Posterior cingulate gyrus (tissue), 11 donors: ENCODE measurements around the gene S100A16.
A peak's percentile ranks its signal among the peaks of the same experiment; 100 is the strongest.

Source experiments
- DNase-seq, 10 donors: peaks; one replicate each; pipeline versions ENCODE4 v3.0.0 to v3.0.0-alpha.2; 2020 to 2021; ENCODE audit warnings: mixed read lengths in 3 of 10
- intact Hi-C: fragments of 100-400 bp; cut with DNase I; formaldehyde crosslinking; loops from one replicate; pipeline ENCODE4 v1.15.1; 2023

S100A16 gene

DNA sequence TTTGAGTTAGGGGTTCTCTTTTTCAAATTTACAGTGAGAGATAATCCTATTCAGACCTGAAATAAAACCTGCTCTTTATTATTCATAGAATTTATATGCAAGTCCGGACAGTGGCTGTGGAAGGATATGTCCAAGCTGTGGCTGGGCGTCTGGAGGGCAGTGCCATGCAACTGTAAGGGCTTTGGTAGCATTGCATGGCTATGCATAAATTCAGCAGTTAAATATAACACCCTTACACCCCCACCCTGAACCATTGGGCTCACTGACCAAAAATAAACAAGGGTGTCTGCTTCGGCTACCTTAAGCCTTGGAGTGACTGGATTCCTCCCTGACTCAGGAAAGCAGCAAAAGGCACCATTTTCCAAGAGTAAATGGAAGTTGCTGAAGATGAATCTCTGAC is 26.3 kb upstream of the S100A16 start:
- intact Hi-C loops = no loop called here
- DNase-seq = no peak

DNA sequence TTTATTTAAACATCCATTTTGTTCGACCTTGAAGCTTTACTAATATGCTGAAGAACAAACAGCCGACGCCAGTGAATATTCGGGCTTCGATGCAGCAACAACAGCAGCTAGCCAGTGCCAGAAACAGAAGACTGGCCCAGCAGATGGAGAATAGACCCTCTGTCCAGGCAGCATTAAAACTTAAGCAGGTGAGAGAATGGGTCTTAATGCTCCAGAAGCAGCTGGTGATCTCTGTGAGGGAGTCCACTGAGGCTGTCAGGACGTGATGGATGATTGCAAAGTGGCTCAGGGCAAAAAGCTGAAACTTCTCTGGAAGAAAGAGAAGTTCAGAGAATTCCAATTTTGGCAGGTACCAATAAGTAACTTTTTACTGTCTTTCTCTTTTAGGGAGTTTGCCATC is 25.3 kb upstream of the S100A16 start:
- DNase-seq = no peak
- intact Hi-C loops = no loop called here

DNA sequence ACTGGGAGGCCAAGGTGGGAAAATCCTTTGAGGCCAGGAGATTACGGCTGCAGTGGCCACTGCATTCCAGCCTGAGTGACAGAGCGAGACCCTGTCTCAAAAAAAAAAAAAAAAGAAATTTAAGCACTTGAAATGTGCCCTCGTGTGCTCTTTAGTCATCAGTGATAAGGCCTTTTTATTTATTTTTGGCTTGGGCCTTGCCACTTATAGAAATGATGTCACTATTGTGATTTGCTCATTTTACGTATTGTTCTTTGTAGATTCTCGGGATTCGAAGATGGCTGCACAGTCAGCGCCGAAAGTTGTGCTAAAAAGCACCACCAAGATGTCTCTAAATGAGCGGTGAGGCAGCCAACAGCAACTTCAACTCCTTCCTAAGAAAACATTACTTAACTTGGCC is 23.4 kb upstream of the S100A16 start:
- DNase-seq = no peak
- intact Hi-C loops = no loop called here

DNA sequence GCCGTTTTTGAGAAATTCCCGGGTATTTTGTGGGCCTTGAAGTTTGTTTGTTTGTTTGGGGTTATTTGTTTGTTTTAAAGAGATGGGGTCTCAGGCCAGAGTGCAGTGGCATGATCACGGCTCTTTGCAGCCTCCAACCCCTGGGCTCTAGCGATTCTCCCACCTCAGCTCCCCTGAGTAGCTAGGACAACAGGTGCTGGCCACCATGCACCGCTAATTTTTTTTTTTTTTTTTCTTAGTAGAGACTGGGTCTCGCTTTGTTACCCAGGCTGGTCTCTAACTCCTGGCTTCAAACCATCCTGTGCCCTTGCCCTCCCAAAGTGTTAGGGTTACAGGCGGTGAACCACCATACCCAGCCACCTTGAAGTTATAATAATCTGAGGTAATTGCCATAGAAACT is 22.9 kb upstream of the S100A16 start:
- intact Hi-C loops = no loop called here
- DNase-seq = no peak

DNA sequence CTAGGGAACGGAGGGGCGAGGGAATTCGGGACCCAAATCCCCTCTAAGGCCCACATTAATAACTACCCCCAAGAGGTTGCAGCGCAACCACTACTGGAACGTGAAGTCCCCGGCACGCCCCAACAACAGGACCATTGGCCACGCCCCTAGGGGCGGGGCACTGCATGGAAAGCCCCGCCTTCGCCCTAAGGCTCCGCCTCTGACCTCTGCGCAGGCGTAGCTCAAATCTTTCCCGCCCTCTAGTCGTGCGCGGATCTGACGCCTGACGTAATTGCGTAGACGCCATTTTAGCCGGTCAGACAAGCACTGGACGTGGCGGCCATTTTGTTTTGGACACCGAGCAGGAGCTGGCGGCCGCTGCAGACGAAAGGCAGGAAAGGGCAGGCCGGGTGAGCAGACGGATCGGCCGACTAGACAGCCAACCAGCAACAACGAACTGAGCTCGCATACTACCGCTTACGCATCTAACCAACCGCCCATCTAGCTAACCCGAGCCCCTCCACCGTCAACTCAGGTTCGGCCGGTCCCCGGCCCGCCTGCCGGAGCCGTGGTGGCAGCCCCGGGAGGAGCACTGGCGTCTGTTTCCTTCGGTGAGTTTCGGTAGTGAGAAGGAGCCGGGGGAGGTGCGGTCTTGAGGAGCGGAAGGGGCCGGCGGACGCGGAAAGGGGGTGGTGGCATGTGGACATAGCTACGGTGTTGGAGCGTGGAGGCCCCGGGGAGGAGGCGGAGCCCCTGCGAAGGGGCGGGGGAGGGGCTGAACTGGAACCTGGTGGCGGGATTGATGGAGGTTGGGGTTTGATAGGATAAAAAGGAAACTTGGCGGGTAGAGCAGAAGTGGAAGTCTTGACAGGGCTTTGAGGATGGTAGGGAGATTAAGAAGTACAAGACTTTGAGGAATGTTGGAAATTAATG is 21.1 kb upstream of the S100A16 start, which contains the start of gene CHTOP:
CHTOP (plus strand) TSS at position 313 of the 912 bp plus-strand sequence. CDS start 2,523 bp downstream, outside the sequence.
- intact Hi-C loops = no loop called here
- DNase-seq = peak; percentile 96 to 100 (median 99)

DNA sequence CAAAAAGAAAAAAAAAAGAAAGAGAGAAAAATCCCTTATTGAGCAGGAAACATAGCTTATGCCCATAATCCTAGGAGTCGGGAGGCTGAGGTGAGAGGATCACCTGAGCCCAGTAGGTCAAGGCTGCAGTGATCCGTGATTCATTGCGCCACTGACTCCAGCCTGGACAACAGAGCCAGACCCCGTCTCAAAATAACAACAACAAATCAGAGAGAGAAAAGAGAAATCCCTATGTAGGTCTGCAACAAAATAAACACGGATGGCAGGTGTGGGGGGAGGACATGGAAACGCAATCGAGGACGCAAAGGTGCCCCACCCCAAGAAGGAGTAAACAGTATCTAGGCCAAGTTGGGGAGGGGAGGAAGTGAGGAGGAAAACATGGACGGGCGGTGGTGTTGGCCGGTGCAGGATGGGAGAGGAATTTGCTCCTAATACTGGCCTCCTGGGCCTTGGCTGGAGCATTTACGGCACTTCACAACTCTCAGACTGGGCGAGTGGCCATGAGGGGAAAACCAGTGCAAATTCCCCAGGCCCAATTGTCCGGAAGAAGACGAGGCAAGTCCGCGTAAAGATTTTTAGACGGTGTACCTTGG is 20.3 kb upstream of the S100A16 start:
- DNase-seq = peak in 1 of 10 donors; percentile 84
- intact Hi-C loops = no loop called here

DNA sequence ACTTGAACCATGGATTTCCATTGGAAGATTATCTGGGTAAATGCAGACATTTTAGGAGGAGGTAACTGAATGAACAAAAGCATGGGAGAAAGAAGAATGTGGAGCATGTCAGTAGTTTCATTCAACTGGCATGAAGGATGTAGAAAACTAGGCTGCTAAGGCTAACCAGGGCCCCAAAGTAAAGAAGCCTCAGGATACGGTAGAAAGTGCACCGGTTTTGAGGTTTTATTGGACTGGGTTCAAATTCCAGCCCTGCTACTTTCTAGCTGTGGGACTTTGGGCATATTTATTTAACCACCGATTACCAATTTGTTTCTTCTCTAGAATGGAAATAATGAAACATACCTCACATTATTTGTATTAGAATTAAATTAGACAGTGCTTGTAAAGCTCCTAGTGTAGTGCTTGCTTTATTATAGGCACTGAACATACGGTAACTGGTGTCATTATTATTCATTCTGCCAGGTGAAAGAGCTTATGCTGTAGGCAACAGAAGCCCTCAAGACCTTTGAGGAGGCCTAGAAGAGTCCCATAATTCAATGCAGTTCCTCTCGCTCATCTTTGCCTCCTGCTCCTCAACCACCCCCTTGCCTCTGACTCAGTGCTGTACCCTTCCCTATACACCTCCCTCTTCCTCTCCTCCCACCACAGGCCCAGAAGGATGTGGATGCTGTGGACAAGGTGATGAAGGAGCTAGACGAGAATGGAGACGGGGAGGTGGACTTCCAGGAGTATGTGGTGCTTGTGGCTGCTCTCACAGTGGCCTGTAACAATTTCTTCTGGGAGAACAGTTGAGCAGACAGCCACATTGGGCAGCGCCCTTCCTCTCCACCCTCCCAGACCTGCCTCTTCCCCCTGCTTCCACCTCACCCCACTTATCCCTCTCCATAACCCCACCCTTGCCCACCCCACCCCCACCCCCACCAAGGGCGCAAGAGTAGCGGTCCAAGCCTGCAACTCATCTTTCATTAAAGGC is 18.4 kb upstream of the S100A16 start:
- intact Hi-C loops = no loop called here

DNA sequence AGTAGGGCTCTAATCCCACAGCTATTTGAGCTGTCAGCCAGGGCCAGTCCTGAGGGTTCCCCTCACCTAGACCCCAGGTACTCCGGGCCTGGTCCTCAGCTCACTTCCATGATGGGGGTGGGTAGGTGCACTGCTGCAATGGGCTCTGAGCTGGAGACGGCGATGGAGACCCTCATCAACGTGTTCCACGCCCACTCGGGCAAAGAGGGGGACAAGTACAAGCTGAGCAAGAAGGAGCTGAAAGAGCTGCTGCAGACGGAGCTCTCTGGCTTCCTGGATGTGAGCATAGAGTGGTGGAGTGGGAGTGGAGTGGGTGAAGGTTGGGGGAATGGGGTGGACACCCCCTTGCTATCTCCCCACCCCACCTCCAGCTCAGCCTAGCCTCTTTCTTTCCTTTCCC is 17.4 kb upstream of the S100A16 start:
- DNase-seq = no peak
- intact Hi-C loops = no loop called here

More for the DNA sequence above, 18.4 kb upstream of the S100A16 start:
- no peak for DNase-seq

DNA sequence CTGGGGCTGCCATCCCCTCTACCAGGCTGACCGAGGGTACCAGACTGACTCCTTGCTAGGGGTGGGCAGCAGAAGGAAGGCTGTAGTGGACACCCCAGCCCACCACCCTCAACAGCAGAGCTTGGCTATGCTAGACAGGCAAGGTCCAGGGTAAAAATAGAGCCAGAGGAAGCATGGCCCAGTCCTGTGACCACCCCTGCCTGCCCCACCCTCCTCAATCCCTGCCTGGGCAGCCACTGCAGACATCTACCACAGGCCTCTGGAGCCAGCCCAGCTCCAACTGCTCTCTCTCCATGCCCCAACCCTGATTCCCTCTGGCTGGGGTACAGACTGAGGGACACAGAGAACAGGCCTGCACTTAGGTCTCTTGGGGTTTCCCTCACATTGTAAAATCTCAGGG is 17.0 kb upstream of the S100A16 start:
- intact Hi-C loops = loop anchor here (5.0 kb wide), 1 partner anchor 58 kb away; no protein-coding TSS in a partner anchor

DNA sequence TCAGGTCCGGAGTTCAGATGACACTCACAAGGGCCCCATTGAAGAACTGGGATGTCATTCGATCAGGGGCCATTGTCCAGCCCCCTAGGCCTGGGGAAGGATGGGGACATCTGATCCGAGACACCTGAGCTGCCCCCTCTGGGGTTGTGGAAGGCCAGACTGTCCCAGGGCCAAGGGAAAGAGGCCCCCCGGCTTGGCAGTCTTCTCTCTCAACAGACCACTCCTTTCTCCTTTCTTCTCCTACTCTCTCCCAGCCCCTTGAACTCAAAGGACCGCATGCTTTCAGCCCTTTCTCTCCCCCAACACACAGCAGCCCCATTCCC is 16.4 kb upstream of the S100A16 start:
- no peak for DNase-seq
- intact Hi-C loops = loop anchor here (5.0 kb wide), 1 partner anchor 57 kb away; no protein-coding TSS in a partner anchor

More for the DNA sequence above, 17.0 kb upstream of the S100A16 start:
- DNase-seq = peak in 1 of 10 donors; percentile 31

DNA sequence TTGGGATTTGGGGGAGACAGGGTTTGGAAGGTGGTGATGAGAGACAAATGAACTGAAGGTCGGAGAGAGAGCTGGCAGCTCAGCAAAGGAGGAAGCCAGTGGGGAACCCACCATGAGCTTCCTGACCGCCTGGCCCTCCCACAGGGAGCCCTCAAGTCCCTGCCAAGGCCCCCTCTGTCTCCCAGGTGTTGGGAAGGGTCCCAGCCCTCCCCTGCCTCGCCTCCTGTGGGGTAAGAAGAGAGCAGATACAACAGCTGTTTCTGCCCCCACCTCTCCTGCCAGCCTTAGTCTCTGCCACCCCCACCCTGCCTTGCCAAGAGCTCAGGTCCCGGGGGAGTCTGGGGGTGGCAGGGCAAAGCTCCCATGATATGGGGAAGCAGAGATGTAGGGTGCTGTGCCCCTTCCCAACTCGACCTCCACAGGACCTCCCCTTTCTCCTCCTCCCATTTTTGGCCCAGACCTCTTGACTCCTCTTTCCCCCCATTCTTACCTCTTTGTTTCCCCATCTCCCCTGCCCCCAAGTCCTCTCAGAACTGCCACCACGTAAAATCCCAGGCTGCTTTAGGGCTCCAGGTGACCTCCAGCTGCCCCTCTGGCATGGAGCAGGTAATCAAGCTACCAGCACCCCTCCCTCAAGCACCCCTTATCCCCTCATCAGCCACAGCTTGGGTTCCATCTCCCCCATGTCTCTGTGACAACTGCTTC is 15.9 kb upstream of the S100A16 start:
- intact Hi-C loops = loop anchor here (5.0 kb wide), 1 partner anchor 56 kb away; no protein-coding TSS in a partner anchor

DNA sequence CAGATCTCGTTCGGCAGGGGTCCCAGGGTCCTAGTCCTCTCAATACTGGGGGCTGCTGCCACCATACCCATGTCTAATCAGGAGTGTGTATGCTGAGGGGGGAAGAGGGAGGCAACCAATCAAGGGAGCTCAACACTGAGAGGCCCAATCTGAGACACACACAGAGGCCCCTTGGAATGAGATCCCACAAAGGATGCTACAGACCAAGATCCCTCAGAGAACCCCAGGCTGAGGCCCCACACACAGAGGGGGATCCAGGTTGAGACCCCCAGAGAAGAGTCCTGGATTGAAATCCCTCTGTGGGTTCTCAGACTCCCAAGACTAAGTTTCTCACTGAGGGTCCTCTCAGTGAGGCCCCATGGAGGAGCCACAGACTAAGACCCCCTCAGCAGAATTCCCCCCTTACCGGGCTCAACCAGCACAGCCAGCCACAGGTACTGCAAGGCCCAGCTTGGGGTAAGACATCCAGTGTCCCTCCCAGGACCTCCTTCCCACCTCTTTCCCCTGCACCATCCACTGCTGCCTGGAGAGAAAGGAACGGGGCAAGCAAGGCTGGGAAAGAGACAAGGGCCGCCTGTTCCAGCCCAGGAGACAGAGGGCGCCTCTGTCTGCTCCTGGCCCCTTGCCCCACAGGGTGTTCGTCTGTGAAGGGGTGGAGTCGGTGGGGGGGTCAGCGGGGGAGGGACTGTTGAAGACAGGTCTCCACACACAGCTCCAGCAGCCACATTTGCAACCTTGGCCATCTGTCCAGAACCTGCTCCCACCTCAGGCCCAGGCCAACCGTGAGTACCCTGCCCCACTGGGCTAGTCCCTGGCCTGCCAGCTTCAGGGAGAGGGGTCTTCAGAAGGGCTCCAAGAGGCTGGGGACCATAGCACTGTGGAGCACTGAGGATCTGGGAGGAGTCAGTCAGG is 15.0 kb upstream of the S100A16 start, which contains the start of gene S100A1:
S100A1 (plus strand) TSS at position 720 of the 912 bp plus-strand sequence. CDS start 2,088 bp downstream, outside the sequence.
- DNase-seq = peak; percentile 55 to 95 (median 76)
- intact Hi-C loops = loop anchor here (5.0 kb wide), 1 partner anchor 56 kb away; no protein-coding TSS in a partner anchor

More for the DNA sequence above, 15.9 kb upstream of the S100A16 start:
- peak in 1 of 10 donors; percentile 57 for DNase-seq

DNA sequence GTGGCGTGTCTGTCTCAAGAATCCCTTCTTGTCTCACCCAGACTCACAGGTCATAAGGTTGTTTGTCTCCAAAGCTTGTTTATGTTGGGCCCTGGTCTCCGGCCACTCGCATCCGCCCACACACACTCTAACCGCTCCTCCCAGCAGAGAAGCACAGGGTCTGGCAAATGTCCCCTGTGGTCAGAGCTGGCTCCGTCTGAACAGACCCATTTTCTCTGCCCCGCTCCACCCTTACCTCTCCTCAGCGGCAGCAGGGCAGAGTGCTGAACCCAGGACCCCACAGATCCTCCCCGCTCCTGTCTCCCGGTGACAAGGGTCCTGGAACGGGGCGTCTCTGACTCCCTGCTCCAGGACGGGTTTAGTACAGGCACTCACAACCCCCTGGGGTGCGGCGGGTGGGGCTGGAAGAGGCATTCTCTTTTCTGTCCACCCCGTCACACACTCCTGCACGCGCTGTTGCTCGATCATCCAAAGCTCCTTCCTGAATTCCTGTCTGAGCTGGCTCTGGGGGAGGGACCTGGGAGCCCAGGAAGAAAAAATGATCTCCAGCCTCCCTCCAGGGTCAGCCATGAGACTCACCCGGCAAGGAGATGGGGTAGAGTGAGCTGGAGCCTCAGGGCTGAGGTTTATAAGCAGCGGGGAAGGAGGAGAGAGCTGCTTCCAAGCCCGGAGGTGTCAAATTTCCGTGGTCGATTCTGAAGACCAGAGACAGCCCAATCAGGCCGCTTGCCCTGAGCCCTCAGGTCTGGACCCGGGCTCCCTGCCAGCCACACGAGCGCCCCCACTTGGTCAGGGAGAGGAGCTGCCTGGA is 14.2 kb upstream of the S100A16 start, which contains the start of gene S100A13:
S100A13 (minus strand) TSS at position 602 of the 811 bp plus-strand sequence. CDS start 1,033 bp downstream, outside the sequence.
- intact Hi-C loops = loop anchor here (5.0 kb wide), 1 partner anchor 55 kb away; no protein-coding TSS in a partner anchor
- DNase-seq = peak in 8 of 10 donors; percentile 45 to 92 (median 62)

DNA sequence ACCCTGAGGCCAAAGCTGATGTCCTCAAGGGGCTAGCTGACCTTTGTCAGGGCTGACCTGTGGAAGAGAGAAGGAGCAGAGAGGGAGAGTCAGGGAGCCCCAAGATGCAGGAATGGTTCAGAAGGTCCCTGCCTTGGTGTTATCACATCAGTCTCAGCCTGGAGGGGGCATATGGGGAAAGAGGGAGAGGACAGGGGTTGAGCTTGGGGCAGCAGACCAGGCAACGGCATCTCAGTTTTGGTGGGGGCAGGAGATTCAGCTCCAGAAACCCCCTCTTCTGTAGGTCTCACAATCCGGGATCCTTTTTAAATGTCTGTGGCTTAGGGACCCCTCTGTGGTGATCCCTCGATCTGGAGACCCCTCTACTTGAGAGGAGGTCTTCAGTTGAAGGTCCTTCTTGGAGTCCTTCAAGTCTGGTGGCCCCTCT is 13.6 kb upstream of the S100A16 start:
- peak in 1 of 10 donors; percentile 52 for DNase-seq
- intact Hi-C loops = loop anchor here (5.0 kb wide), 1 partner anchor 54 kb away; no protein-coding TSS in a partner anchor

DNA sequence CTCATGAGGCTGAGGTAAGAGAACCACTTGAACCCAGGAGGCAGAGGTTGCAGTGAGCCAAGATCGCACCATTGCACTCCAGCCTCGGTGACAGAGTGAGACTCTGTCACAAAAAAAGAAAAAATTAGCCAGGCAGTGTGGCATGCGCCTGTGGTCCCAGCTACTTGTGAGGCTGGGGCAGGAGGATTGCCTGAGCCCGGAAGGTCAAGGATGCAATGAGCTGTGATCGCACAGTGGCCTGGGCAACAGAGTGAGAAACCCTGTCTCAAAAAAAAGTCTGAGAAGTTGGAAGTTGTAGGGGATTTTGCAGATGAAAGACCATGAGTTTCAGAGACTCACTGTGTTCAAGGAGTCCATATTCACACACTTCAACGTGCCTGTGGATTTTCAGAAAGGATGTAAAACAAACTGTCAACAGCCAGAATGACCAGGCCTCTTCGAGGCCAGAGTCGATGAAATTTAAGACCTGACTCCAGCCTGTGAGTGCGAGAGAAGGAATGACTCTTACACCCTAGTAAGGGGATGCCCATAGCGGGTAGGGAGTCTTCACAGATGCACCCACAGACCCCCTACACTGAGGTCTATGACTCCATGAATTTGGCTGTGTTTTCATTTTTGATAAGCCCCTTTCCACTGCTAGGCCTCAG is 12.2 kb upstream of the S100A16 start:
- peak in 1 of 10 donors; percentile 44 for DNase-seq
- intact Hi-C loops = loop anchor here (5.0 kb wide), 1 partner anchor 53 kb away; no protein-coding TSS in a partner anchor

DNA sequence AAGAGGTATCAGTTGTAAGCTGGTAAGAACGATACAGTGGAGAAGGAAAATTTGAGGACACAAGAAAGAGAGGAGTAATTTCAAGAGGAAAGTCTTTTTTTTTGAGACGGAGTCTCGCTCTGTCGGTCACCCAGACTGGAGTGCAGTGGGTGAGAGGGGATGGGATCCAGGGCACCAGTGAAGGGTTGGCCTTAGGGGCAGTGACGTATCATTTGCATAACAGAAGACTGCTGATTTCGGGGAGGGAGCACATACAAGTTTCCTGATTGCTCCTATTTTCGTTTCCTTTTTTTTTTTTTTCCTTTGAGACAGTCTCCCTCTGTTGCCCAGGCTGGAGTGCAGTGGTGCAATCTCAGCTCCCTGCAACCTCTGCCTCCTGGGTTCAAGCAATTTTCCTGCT is 10.2 kb upstream of the S100A16 start:
- peak in 1 of 10 donors; percentile 40 for DNase-seq
- intact Hi-C loops = no loop called here

DNA sequence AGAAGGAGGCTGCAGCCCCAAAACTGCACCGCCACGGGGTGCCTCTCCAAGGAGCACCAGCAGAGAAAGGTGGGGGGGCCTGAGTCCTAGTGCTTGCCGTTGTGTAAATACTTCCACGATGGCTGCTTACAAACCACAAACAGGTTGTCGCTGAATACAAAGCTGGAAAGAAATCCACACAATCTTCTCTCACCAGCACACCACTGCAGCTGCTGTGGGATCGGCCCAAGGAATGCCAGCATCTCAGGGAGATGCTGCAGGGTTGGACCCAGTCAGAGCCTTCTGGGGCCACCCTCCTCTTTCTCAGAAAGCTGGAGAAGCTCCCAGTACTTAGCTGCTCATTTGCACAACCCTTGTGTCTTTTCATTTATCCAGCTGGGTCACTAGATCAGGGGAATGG is 6.2 kb upstream of the S100A16 start:
- peak in 1 of 10 donors; percentile 6 for DNase-seq
- intact Hi-C loops = no loop called here
